SHP77 treated with DMSO at 0.1 percent for 48 hours (cell line): Measurements from ENCODE around the gene GSK3A.

Experiments used
- DNase-seq: peaks from one replicate; lab custom pipeline; 2025; lab: John Stamatoyannopoulos, UW

GSK3A gene

GRCh38 chr19:42281146-42281826 lies 38.9 kb upstream of the GSK3A start:
- no peak for DNase-seq

DNA sequence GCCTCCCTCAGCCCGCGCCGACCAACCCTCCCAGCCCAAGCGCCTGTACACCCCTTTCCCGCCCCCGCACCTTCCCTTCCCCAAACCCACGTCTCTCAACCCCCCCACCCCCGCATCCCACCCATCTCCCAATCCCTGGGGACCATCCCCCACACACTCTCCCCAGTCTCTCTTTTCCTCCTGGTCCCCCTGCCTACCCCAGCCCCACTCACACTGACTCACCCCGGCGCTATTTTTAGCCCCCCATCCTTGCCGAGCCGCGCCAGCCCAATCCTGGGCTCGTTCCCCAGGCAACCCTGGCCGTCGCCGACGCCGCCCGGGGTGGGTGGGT lies 38.4 kb upstream of the GSK3A start:
- DNase-seq, result no peak

- DNase-seq, result peak; percentile 86
These were observed 37.8 kb upstream of the GSK3A start for GRCh38 chr19:42279902-42280814.

DNA sequence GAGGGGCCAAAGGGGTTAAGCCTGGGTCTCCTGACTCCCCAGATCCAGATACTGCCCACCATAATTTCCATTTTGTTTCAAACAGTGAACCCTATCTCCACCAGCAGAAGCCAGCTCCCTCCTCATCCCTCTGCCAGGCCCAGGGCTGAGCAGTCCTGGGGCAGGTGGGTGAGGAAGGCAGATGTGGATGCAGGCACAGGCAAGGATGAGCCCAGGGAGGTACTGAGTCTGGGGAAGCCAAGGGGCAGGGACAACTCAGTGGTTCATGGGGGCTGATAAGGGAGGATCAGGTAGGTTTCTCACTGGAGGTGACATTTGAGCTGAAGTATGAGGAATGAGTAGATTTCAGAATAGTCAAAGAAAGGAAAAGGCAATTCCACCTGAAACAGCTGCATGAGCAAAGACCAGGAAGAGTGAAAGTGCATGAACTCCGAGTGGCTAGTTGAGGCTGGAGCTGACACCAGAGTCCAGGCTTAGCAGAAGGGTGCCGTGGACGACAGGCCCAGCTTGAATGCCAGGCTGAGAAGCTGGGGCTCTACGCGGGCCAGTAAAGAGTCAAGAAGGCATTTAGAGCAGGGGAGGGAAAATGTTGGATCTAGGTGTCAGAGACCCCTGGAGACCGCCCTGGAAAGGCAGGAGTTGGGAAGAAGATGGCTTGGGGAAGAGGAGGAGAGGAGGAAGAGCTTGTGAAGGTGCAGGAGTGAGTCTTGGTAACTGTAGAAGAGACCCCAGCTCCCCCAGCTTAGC lies 36.9 kb upstream of the GSK3A start:
- DNase-seq, result no peak

- DNase-seq, result no peak
These were observed 36.2 kb upstream of the GSK3A start for GRCh38 chr19:42278452-42279154.

GRCh38 chr19:42277821-42278451 lies 35.5 kb upstream of the GSK3A start:
- no peak for DNase-seq

DNA sequence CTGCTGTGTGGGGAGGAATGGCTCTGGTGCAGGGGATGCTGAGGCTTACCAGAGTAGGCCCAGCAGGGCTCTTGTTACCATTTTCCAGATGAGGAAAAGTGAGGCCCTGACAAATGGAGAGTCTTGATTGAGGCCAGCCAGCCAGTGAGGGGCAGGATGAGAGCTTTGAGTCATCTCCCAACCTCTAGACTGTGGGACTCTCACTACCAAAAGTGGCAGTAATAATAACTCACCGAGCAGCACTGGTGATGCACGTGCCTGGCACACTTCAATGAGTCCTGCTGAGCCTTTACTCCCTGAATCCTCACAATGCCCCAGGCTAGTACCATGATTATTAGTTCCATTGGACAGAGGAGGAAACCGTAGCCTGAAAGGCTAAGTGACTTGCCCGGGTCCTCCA lies 34.4 kb upstream of the GSK3A start:
- DNase-seq, result no peak

- no peak for DNase-seq
These were observed 33.9 kb upstream of the GSK3A start for GRCh38 chr19:42276284-42276683.

- no peak for DNase-seq
These were observed 33.1 kb upstream of the GSK3A start for GRCh38 chr19:42275517-42275916.

GRCh38 chr19:42275103-42275502 lies 32.7 kb upstream of the GSK3A start:
- no peak for DNase-seq

DNA sequence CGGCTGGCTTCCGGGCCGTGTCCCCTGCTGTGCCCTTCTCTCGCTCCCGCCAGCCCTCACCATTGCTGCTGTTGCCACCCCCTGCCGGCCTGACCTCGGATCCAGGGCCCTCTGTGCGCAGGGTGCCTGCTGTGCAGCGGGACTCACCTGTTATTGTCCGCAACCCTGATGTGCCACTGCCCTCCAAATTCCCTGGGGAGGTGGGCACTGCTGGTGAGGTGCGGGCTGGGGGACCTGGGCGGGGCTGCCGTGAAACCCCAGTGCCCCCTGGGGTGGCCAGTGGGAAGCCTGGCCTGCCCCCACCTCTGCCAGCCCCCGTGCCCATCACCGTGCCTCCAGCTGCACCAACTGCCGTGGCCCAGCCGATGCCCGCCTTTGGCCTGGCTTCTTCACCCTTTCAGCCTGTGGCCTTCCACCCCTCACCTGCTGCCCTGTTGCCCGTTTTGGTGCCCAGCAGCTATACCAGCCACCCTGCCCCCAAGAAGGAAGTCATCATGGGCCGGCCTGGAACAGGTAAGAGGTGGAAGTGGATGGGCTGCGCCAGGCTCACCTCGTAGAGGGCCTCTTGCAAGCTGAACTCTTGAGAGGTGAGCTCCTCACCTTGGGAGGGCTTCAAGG lies 31.8 kb upstream of the GSK3A start:
- no peak for DNase-seq

DNA sequence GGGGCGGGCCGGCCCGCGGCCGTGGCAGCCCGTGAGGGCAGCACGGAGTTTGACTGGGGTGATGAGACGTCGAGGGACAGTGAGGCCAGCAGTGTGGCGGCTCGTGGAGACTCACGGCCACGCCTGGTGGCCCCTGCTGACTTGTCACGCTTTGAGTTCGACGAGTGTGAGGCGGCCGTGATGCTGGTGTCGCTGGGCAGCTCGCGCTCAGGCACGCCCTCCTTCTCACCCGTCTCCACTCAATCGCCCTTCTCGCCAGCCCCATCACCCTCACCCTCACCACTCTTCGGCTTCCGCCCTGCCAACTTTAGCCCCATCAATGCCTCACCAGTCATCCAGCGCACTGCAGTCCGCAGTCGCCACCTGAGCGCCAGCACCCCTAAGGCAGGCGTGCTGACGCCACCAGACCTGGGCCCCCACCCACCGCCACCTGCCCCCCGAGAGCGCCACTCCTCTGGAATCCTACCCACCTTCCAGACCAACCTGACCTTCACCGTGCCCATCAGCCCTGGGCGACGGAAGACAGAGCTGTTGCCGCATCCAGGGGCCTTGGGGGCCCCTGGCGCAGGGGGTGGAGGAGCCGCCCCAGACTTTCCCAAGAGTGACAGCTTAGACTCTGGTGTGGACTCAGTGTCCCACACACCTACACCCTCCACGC lies 31.1 kb upstream of the GSK3A start:
- no peak for DNase-seq

GRCh38 chr19:42272989-42273406 lies 30.6 kb upstream of the GSK3A start:
- DNase-seq, result no peak

- DNase-seq, result no peak
These were observed 30.1 kb upstream of the GSK3A start for GRCh38 chr19:42272535-42272897.

- no peak for DNase-seq
These were observed 29.6 kb upstream of the GSK3A start for GRCh38 chr19:42271861-42272534.

- DNase-seq, result no peak
These were observed 28.6 kb upstream of the GSK3A start for GRCh38 chr19:42271045-42271419.

- no peak for DNase-seq
These were observed 28.1 kb upstream of the GSK3A start for GRCh38 chr19:42270346-42271044.

DNA sequence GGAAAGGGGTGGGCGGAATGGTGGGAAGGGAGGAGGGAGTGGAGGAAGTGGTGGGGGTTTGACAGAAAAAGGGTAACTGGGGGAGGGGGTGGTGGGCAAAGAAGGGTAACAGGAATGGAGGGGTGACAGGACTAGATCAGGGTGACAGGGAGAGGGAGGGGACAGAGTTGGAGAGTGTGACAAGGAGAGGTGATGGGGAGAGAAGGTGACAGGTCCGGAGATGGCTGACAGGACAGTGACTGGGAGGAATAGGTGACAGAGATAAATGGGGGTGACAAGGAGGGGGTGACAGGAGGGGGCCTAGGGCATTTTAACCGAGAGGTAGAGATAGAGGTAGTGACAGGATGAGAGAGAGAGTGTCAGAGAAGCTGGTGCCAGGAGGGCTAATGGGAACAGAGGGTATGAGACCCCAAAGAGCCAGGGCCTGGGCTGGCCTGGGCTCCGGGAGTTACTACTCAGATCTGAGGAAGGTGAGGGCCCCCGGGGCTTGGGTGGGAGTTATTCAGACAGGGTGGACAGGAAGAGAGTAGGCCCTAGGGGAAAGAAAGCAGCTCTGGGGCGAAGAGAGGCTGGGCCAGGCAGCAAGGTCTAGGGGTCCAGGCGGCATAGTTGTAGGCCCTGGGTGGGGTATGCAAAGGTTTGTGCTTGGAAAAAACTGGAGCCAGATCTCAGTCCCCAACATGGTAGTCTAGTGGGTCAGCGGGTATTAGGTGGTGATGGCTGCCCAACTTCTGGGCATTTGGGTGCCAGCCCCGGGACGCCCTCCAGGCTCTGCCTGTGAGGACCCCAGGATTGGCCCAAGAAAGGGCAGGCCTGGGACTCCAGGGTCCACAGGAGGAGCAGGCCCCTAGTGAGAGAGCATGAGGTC lies 27.3 kb upstream of the GSK3A start:
- DNase-seq, result no peak
